Measurements from ENCODE around the gene ARHGAP15.

Gene ARHGAP15

GRCh38 chr2:143805666-143806065 is 676.4 kb downstream of the ARHGAP15 start:
- H3K4me3 Mint-ChIP-seq = no peak overlapping the region
- no peaks in the 10 kb centered on the region for H3K36me3 Mint-ChIP-seq (ENCODE audit: low read depth)
- H3K9me3 Mint-ChIP-seq = no peaks in the 10 kb centered on the region
- H3K27me3 Mint-ChIP-seq = peaks cover 9% of the 10 kb centered on the region
- peaks cover 15% of the 10 kb centered on the region for H3K4me1 Mint-ChIP-seq (ENCODE audit: low read depth)
- H3K27ac Mint-ChIP-seq = no peak overlapping the region
- no peak for DNase-seq

- H3K4me3 Mint-ChIP-seq = no peak overlapping the region
- peaks cover 14% of the 10 kb centered on the region for H3K4me1 Mint-ChIP-seq (ENCODE audit: low read depth)
- no peak for DNase-seq
- H3K27me3 Mint-ChIP-seq = peaks cover 9% of the 10 kb centered on the region
- no peaks in the 10 kb centered on the region for H3K36me3 Mint-ChIP-seq (ENCODE audit: low read depth)
- H3K9me3 Mint-ChIP-seq = no peaks in the 10 kb centered on the region
- no peak overlapping the region for H3K27ac Mint-ChIP-seq
These were observed 678.0 kb downstream of the ARHGAP15 start for GRCh38 chr2:143807192-143807591.

- DNase-seq = no peak
- Mint-ChIP-seq H3K27ac (no peak overlapping the region), H3K4me1 (ENCODE audit: low read depth) (peaks cover 10% of the 10 kb centered on the region), H3K9me3 (no peaks in the 10 kb centered on the region), H3K27me3 (peaks cover 9% of the 10 kb centered on the region), H3K4me3 (no peak overlapping the region), H3K36me3 (ENCODE audit: low read depth) (no peaks in the 10 kb centered on the region)
These were observed 678.5 kb downstream of the ARHGAP15 start for GRCh38 chr2:143807671-143808070.

- Mint-ChIP-seq H3K4me3 (no peak overlapping the region), H3K36me3 (ENCODE audit: low read depth) (no peaks in the 10 kb centered on the region), H3K27me3 (peaks cover 9% of the 10 kb centered on the region), H3K27ac (no peak overlapping the region), H3K4me1 (ENCODE audit: low read depth) (peaks cover 5% of the 10 kb centered on the region), H3K9me3 (no peaks in the 10 kb centered on the region)
- no peak for DNase-seq
These were observed 678.9 kb downstream of the ARHGAP15 start for GRCh38 chr2:143808166-143808565.

GRCh38 chr2:143815082-143815481 is 685.9 kb downstream of the ARHGAP15 start:
- no peak for DNase-seq
- H3K4me1 Mint-ChIP-seq (ENCODE audit: low read depth) = no peaks in the 10 kb centered on the region
- no peak overlapping the region for H3K27ac Mint-ChIP-seq
- no peaks in the 10 kb centered on the region for H3K9me3 Mint-ChIP-seq
- no peaks in the 10 kb centered on the region for H3K36me3 Mint-ChIP-seq (ENCODE audit: low read depth)
- H3K27me3 Mint-ChIP-seq = peaks cover 2% of the 10 kb centered on the region
- H3K4me3 Mint-ChIP-seq = no peak overlapping the region

- H3K27ac Mint-ChIP-seq = no peak overlapping the region
- H3K4me1 Mint-ChIP-seq (ENCODE audit: low read depth) = no peaks in the 10 kb centered on the region
- H3K36me3 Mint-ChIP-seq (ENCODE audit: low read depth) = no peaks in the 10 kb centered on the region
- H3K4me3 Mint-ChIP-seq = no peak overlapping the region
- H3K27me3 Mint-ChIP-seq = peaks cover 2% of the 10 kb centered on the region
- no peak for DNase-seq
- no peaks in the 10 kb centered on the region for H3K9me3 Mint-ChIP-seq
These were observed 687.7 kb downstream of the ARHGAP15 start for GRCh38 chr2:143816916-143817315.
